ENCODE results near the gene TIGD6.

- TF ChIP-seq POLR2A (IDR thresholded peaks at IDR 0.05) (no peak), CTCF (IDR thresholded peaks at IDR 0.05) (peak; percentile 61 to 79 (median 65))
Measured at GRCh38 chr5:150001660-150002486, 1.4 kb upstream of the TIGD6 start.

All from transverse colon (tissue), 3 donors.